Immature natural killer cell (primary cell): ENCODE results near the gene WHAMM. TPM values are rescaled to one million over a fixed set of nuclear protein-coding genes. Genes with fewer than 3 reads are reported as not detected.

Experiments used
- DNase-seq, 3 donors: peaks; one replicate each; pipeline ENCODE4 v3.0.0; 2022; ENCODE audit warnings: mixed read lengths in 1 of 3
- H3K27ac Mint-ChIP-seq, 6 donors: one replicate each; pipeline ENCODE4 v1.8.0; 2020; ENCODE audit warnings: mixed read lengths in 6 of 6, mild to moderate bottlenecking in 5 of 6, inconsistent platforms in 4 of 6, moderate library complexity in 3 of 6
- H3K27me3 Mint-ChIP-seq, 3 donors: one replicate each; pipeline ENCODE4 v1.8.0; 2020 to 2021; ENCODE audit warnings: low read depth in 3 of 3, mild to moderate bottlenecking in 3 of 3, mixed read lengths in 3 of 3, moderate library complexity in 3 of 3, inconsistent platforms in 1 of 3
- H3K36me3 Mint-ChIP-seq, 3 donors: one replicate each; pipeline ENCODE4 v1.8.0; 2020; ENCODE audit warnings: mixed read lengths in 3 of 3, inconsistent platforms in 2 of 3, mild to moderate bottlenecking in 2 of 3
- H3K4me1 Mint-ChIP-seq, 2 donors: one replicate each; pipeline ENCODE4 v1.8.0; 2020; ENCODE audit warnings: inconsistent platforms in 2 of 2, mild to moderate bottlenecking in 2 of 2, mixed read lengths in 2 of 2, moderate library complexity in 1 of 2
- H3K4me3 Mint-ChIP-seq, 5 donors: one replicate each; pipeline ENCODE4 v1.8.0; 2020; ENCODE audit warnings: mild to moderate bottlenecking in 5 of 5, mixed read lengths in 5 of 5, inconsistent platforms in 3 of 5, moderate library complexity in 3 of 5
- H3K9me3 Mint-ChIP-seq, 6 donors: one replicate each; pipeline ENCODE4 v1.8.0; 2020; ENCODE audit warnings: mild to moderate bottlenecking in 6 of 6, mixed read lengths in 6 of 6, inconsistent platforms in 4 of 6, moderate library complexity in 3 of 6
- polyA plus RNA-seq, 3 donors: library from polyadenylated mRNA; unstranded; fragments of 300-500 nt; fragmentation: Illumina TruSeq; gene quantifications; one replicate each; pipeline ENCODE4 v1.2.3, GENCODE V29; 2021

Gene WHAMM
- polyA plus RNA-seq, 3 donors from 2014 or later, result 3.3 to 5.2 (median 4.1) TPM

GRCh38 chr15:82833362-82833682, 23.9 kb downstream of the WHAMM start:
- Mint-ChIP-seq H3K9me3 (no peaks in the 10 kb centered on the region), H3K36me3 (peaks cover 39 to 79% (median 43%) of the 10 kb centered on the region in 3 donors), H3K4me3 (no peak overlapping the region), H3K27me3 (peaks cover 0 to 6% (median 4%) of the 10 kb centered on the region in 3 donors), H3K27ac (peak overlapping the region in 2 of 6 donors; percentile 66 to 69), H3K4me1 (peaks cover 19 to 50% of the 10 kb centered on the region in 2 donors)
- no peak for DNase-seq

- Mint-ChIP-seq H3K4me3 (no peak overlapping the region), H3K27ac (no peak overlapping the region)
- DNase-seq, result no peak
Measured at GRCh38 chr15:82835391-82835917, 26.0 kb downstream of the WHAMM start.

GRCh38 chr15:82838096-82838735, 28.8 kb downstream of the WHAMM start:
- Mint-ChIP-seq H3K4me1 (peaks cover 3 to 16% of the 10 kb centered on the region in 2 donors), H3K27me3 (peaks cover 0 to 3% (median 0%) of the 10 kb centered on the region in 3 donors), H3K9me3 (no peaks in the 10 kb centered on the region), H3K36me3 (peaks cover 20 to 48% (median 36%) of the 10 kb centered on the region in 3 donors), H3K4me3 (no peak overlapping the region), H3K27ac (peak overlapping the region in 2 of 6 donors; percentile 8 to 42)
- DNase-seq, result no peak

More at GRCh38 chr15:82835391-82835917, 26.0 kb downstream of the WHAMM start:
- peaks cover 0 to 3% (median 0%) of the 10 kb centered on the region in 3 donors for H3K27me3 Mint-ChIP-seq
- H3K4me1 Mint-ChIP-seq, result peaks cover 15 to 38% of the 10 kb centered on the region in 2 donors
- peaks cover 33 to 66% (median 38%) of the 10 kb centered on the region in 3 donors for H3K36me3 Mint-ChIP-seq
- H3K9me3 Mint-ChIP-seq, result no peaks in the 10 kb centered on the region

- Mint-ChIP-seq H3K4me3 (no peak overlapping the region), H3K27ac (peak overlapping the region in 1 of 6 donors; percentile 65), H3K9me3 (no peaks in the 10 kb centered on the region), H3K36me3 (peaks cover 16 to 43% (median 32%) of the 10 kb centered on the region in 3 donors), H3K27me3 (peaks cover 0 to 3% (median 0%) of the 10 kb centered on the region in 3 donors), H3K4me1 (peaks cover 1 to 14% of the 10 kb centered on the region in 2 donors)
- DNase-seq, result no peak
Measured at GRCh38 chr15:82839136-82839535, 29.7 kb downstream of the WHAMM start.

GRCh38 chr15:82840166-82840565, 30.7 kb downstream of the WHAMM start:
- no peak overlapping the region for H3K4me3 Mint-ChIP-seq
- H3K36me3 Mint-ChIP-seq, result peaks cover 14 to 36% (median 28%) of the 10 kb centered on the region in 3 donors
- no peak for DNase-seq
- H3K27ac Mint-ChIP-seq, result peak overlapping the region in 1 of 6 donors; percentile 25
- peaks cover 6 to 21% of the 10 kb centered on the region in 2 donors for H3K4me1 Mint-ChIP-seq
- H3K9me3 Mint-ChIP-seq, result peaks cover 0 to 1% (median 0%) of the 10 kb centered on the region in 6 donors
- peaks cover 0 to 3% (median 0%) of the 10 kb centered on the region in 3 donors for H3K27me3 Mint-ChIP-seq

GRCh38 chr15:82843566-82843965, 34.1 kb downstream of the WHAMM start:
- Mint-ChIP-seq H3K4me1 (peaks cover 7 to 9% of the 10 kb centered on the region in 2 donors), H3K9me3 (peaks cover 0 to 2% (median 0%) of the 10 kb centered on the region in 6 donors), H3K36me3 (peaks cover 0 to 12% (median 10%) of the 10 kb centered on the region in 3 donors), H3K27ac (no peak overlapping the region), H3K4me3 (no peak overlapping the region), H3K27me3 (peaks cover 1 to 3% (median 2%) of the 10 kb centered on the region in 3 donors)
- no peak for DNase-seq

GRCh38 chr15:82845686-82846085, 36.3 kb downstream of the WHAMM start:
- H3K4me1 Mint-ChIP-seq, result peaks cover 13 to 19% of the 10 kb centered on the region in 2 donors
- peaks cover 1 to 3% (median 2%) of the 10 kb centered on the region in 3 donors for H3K27me3 Mint-ChIP-seq
- H3K9me3 Mint-ChIP-seq, result peaks cover 0 to 2% (median 0%) of the 10 kb centered on the region in 6 donors
- no peak for DNase-seq
- H3K36me3 Mint-ChIP-seq, result peaks cover 0 to 10% (median 9%) of the 10 kb centered on the region in 3 donors
- H3K27ac Mint-ChIP-seq, result no peak overlapping the region
- H3K4me3 Mint-ChIP-seq, result no peak overlapping the region

- peaks cover 13 to 19% of the 10 kb centered on the region in 2 donors for H3K4me1 Mint-ChIP-seq
- no peak for DNase-seq
- no peak overlapping the region for H3K27ac Mint-ChIP-seq
- H3K36me3 Mint-ChIP-seq, result peaks cover 0 to 10% (median 7%) of the 10 kb centered on the region in 3 donors
- H3K27me3 Mint-ChIP-seq, result peaks cover 1 to 3% (median 2%) of the 10 kb centered on the region in 3 donors
- H3K4me3 Mint-ChIP-seq, result no peak overlapping the region
- peaks cover 0 to 2% (median 0%) of the 10 kb centered on the region in 6 donors for H3K9me3 Mint-ChIP-seq
Measured at GRCh38 chr15:82846621-82847020, 37.2 kb downstream of the WHAMM start.

GRCh38 chr15:82847703-82848102, 38.3 kb downstream of the WHAMM start:
- Mint-ChIP-seq H3K27me3 (peaks cover 1 to 3% (median 2%) of the 10 kb centered on the region in 3 donors), H3K9me3 (peaks cover 0 to 2% (median 0%) of the 10 kb centered on the region in 6 donors), H3K4me3 (no peak overlapping the region), H3K27ac (no peak overlapping the region), H3K4me1 (peaks cover 13 to 19% of the 10 kb centered on the region in 2 donors), H3K36me3 (peaks cover 0 to 8% (median 3%) of the 10 kb centered on the region in 3 donors)
- no peak for DNase-seq

- H3K9me3 Mint-ChIP-seq, result peaks cover 0 to 2% (median 0%) of the 10 kb centered on the region in 6 donors
- H3K4me1 Mint-ChIP-seq, result peaks cover 14 to 19% of the 10 kb centered on the region in 2 donors
- H3K27me3 Mint-ChIP-seq, result peaks cover 1 to 3% (median 2%) of the 10 kb centered on the region in 3 donors
- DNase-seq, result no peak
- H3K27ac Mint-ChIP-seq, result no peak overlapping the region
- H3K36me3 Mint-ChIP-seq, result peaks cover 0 to 5% (median 0%) of the 10 kb centered on the region in 3 donors
- H3K4me3 Mint-ChIP-seq, result no peak overlapping the region
Measured at GRCh38 chr15:82848241-82848993, 39.0 kb downstream of the WHAMM start.

GRCh38 chr15:82849556-82850512, 40.4 kb downstream of the WHAMM start:
- H3K27ac Mint-ChIP-seq, result peak overlapping the region in 3 of 6 donors; percentile 35 to 53 (median 38)
- H3K9me3 Mint-ChIP-seq, result peaks cover 0 to 2% (median 0%) of the 10 kb centered on the region in 6 donors
- peaks cover 0 to 5% (median 0%) of the 10 kb centered on the region in 3 donors for H3K36me3 Mint-ChIP-seq
- peak overlapping the region in 1 of 5 donors; percentile 40 for H3K4me3 Mint-ChIP-seq
- H3K27me3 Mint-ChIP-seq, result peaks cover 1 to 3% (median 2%) of the 10 kb centered on the region in 3 donors
- DNase-seq, result peak; percentile 37 to 46 (median 45)
- peaks cover 11 to 16% of the 10 kb centered on the region in 2 donors for H3K4me1 Mint-ChIP-seq

GRCh38 chr15:82850731-82851130, 41.3 kb downstream of the WHAMM start:
- no peak for DNase-seq
- peaks cover 6 to 11% of the 10 kb centered on the region in 2 donors for H3K4me1 Mint-ChIP-seq
- no peak overlapping the region for H3K27ac Mint-ChIP-seq
- H3K9me3 Mint-ChIP-seq, result no peaks in the 10 kb centered on the region
- H3K4me3 Mint-ChIP-seq, result no peak overlapping the region
- peaks cover 0 to 3% (median 1%) of the 10 kb centered on the region in 3 donors for H3K27me3 Mint-ChIP-seq
- peaks cover 0 to 5% (median 0%) of the 10 kb centered on the region in 3 donors for H3K36me3 Mint-ChIP-seq
